Measurements from ENCODE around the gene GABRD.

The GABRD gene

DNA sequence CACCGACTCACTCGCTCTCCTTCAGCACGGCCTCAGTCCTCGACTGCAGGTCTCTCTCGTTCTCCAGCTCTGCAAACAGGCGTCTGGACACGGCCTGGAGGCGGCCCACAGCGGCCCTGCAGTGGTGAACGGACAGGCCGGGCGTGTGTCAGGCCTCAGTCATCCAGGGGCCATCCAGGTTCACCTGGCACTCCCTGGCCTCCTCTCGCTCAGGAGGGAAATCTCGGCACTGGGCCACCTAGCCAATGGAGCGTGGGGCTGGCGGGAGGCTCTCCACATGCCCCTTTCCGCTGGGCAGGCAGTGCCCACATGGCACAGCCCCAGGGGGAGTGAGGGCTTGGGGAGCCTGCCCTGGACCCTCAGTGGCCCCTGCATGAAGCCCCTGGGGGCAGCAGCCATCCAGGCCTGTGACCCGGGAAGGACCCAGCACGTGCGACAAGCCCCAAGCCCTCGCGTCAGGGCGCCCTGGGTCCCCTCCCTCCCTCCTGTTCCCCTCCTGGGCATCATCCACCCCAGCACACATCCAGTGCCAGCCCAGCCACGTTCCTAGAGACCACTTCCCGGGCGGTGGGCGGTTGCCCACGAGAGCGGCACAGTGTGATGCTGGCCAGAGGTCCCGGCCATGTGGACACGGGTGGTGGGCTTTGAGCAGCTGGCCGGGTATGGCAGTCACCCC lies 33.6 kb upstream of the GABRD start:
- DNase-seq (ENCODE audit: low spot score), result no peak

DNA sequence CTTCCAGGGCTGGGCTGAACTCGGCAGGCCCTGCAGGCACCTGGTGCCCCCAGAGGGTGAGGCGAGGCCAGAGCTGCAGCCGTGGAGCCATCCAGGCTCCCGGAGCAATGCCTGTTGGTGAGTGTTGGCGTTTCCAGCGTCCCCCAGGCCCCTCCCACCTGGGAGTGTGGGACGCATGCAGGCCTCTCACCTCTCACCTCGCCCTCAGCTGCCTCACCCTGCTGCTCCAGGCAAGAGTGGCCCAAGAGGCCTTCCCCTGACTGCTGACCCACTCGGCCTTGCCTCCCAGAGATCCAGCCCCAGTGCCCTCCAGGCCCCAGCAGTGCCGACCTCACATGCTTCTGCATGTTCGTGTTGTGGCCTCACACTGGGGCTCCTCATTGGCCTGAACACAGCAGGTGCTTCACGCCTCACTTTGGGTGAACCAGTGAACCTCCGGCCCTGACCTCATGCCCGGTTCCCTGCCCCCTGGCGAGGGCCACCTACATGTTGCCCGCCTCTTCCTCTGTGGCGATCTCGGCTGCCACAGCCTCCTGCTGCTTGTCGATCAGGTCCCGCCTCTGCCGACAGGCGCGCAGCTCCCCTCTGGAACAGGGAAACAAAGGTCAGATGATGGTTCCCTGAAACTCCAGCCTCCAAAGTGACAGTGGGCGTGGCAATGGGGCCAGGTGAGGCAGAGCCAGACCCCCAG lies 32.5 kb upstream of the GABRD start:
- DNase-seq (ENCODE audit: low spot score), result no peak

DNA sequence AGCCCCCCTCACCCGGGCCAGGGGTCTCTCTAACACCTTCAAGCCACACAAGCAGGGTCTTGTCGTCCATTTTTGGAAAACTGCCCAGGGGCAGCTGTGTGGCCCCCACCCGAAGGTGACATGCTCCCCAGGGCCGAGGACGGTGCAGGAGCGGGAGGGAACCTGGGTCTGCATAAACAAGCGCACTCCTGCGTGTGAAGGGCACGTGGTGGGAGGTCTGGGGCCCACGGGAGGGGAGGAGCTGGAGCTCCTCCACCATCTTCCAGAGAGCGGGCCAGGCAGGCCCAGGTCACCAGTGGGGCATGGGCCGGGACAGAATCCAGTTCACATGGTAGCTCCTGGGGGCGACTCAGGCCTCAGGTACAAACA lies 32.0 kb upstream of the GABRD start:
- no peak for DNase-seq (ENCODE audit: low spot score)

DNA sequence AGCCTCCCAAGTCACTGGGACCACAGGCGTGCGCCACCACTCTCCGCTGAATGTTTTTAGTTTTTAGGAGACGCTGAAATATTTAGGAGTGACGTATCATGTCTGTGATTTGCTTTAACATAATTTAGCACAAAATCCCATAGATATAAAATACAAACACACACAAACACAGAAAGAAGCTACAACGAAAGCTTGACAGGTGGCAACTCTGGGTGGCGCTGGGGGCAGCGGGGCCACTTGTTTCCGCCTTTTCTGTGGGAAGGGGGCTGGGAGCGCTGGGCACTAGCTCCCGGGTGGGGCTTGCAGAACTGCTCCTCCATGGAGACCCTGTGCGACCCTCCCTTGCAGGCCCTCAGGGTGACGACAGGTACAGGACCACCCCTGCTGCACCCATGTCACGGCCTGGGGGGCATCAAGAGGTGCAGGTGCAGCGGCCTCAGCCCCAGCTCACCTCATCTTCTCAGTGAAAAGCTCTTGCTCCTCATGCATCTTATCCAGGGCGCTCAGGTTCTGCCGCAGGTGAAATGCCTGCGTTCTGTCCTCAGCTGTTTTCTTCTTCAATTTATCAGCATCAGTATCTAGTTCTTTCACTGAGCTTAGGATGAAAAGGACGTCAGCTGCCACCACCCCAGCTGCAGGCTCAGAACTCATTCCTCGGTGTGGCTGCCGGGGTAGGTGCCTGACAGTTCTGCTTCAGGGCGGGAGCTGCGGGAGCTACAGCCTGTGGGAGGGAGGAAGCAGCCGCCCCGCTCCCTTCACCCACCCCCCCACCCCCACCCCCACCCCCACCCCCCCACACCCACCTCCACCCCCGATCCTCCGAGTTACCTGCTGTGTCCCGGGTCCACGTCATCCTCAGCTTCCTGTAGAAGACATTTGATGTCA lies 30.8 kb upstream of the GABRD start:
- DNase-seq (ENCODE audit: low spot score), result no peak

DNA sequence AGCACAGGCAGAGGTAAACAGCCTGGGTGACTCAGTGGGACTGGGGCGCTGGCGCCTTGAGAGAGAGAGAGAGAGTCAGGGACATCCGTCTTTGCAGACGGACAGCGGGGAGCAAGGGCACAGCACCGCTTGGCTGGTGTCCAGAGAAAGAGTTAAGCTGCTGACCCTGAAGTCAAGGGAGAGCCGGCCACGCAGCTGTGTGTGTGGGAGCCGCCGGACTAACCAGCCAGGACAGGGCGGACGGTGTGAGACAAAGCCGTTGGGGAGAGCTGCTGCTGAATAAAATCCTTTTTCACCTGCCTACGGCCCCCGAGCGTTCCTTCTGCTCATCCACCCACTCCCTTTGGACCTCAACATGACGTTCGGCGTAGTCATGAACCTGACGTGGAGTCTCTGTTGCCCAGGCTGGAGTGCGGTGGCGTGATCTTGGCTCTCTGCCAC lies 30.0 kb upstream of the GABRD start:
- no peak for DNase-seq (ENCODE audit: low spot score)

DNA sequence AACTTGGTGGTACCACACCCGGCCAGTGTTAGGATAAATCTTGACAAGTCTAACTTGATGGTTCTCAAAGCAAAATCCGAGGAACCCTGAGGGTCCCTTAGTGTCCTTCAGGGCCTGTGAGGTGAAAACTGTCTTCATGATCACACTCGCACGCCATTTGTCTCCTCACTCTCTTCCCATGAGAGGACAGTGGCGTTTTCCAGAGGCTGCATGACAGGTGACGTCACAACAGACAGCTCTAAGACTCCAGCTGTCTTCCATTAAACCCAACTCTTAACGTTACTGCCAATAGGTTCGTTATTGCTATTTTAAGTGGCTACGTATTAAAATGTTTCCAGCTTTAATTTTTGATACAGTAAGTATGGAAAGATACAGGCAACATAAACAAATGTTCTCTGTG lies 29.4 kb upstream of the GABRD start:
- no peak for DNase-seq (ENCODE audit: low spot score)

DNA sequence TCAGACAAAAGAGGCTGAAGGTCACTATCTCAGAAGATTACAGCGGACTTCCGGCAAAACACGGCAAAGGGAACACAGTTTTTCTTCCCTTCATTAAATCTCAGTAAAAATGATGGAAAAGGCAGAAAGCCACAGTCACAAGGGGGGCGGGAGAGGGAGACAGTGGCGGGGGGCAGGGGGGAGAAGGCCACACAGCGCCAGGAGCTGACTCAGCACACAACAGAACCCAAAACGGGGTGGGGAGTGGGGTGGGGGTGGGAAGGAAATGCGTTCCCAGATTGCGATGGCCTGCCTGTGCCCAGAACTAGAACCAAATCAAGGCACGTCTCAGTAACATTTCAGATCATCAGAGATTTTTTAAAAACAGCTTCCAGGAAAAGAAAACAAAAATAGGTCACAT lies 28.9 kb upstream of the GABRD start:
- DNase-seq (ENCODE audit: low spot score), result no peak

DNA sequence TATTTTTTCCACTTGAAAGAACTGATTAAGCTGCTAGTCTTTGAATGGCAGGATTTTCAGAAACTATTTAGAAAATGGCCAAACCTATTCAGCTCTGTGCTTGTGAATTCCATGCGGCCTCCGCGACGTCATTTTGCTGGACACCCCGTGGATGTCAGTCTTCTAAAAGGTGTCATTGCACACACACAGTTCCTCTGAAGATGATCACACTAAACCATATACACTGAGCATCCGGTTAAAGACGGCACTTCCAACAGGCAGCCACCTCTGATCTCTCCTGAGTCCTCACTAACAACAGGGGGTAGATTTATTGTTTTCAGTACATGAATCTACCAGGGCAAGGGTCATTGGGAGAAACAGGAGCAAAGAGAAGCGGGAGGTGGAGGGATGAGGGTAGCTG lies 24.6 kb upstream of the GABRD start:
- DNase-seq (ENCODE audit: low spot score), result no peak

DNA sequence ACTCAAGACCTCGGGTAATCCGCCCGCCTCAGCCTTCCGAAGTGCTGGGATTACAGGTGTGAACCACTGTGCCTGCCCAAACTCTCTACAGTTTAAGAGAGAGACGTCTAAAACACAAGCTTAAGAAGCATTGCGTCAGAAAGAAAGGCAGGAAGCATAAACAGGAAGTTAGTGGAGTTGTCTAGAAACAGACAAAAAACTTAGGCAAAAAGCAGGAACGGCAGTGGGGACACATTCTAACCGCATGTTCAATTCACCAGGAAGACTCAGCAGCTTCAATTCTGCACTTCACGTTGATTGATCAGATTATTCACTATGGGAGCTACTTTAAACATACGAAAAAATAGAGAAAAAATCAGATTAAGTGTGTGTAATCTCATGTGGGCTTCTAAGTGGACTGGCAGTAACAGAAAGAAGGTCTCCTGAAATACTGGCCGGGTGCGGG lies 22.9 kb upstream of the GABRD start:
- no peak for DNase-seq (ENCODE audit: low spot score)

DNA sequence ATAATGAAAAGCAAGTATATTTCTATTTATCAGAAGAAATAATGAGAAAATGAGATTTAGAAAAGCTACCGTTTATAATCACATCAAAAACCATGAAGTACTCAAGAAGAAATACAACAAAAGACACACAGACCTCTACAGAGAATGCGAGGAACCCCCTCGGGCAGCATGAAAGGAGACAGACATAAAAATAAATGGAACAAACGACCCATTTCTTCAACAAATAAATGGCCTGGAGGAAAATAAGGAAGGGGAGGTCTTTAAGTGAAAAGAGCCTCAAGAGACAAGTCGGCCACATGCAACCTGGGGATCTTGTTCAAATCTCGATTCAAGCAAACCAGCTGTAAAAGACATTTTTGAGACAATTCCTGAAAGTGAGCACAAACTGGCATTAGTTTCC lies 21.6 kb upstream of the GABRD start:
- no peak for DNase-seq (ENCODE audit: low spot score)

DNA sequence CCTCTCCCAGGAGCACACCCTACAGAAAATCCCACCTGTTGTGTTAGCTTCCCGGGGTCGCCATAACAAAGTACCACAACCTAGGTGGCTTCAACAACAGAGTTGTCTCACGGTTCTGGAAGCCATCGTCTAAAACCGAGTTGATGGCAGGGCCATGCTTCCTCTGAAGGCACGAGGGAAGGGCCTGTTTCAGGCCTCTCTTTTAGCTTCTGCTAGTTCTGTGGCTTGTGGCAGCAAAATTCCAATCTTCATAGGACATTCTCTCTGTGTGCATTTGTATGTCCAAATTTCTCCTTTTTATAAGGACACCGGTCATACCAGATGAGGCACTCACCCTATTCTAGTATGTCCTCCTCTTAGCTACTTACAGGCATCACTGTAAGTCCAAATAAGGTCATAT lies 18.7 kb upstream of the GABRD start:
- no peak for DNase-seq (ENCODE audit: low spot score)

DNA sequence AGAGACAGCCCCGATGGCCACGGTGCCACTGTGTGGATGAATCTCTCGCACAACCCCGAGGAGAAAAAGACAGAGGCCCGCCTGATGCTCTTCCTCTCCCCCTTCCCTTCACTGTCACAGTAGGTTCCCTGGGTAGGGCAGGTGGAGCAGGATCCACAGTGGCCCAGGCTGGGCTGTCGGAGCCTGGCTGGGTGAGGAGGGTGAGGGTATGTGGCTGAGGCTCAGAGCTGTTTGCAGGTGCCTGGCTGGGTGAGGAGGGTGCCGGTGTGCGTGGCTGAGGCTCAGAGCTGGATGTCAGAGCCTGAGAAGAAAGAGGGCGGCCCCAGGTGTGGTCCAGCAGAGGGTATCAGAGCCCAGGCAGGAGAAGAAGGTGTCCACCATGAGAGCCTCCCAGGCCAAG lies 18.3 kb upstream of the GABRD start:
- DNase-seq (ENCODE audit: low spot score), result no peak

DNA sequence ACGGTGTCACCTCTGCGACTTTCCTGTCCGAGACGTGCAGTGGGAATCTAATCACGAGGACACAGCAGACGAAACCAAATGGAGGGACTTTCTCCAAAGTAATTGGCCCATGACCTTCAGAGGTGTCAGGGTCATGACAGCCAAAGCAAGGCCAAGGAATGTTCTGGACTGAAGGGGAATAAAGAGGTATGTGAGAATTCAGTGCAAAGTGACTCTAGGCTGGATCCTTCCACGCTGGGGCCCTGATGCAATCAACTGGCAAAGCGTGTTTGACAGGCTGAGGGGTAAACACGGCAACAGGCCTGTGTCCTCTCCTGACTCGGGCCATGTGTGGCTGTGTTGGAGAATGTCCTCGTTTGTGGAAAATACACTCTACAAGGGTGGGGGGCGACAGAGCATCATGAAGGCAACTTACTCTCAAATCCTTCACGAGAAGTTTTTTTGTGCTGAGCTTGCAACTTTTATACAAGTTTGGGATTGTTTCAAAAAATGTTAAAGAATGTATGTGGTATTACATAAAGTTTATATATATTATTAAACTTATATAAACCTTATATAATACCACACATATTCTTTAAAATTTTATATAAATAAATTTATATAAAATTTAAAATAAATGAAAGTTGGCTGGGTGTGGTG lies 17.3 kb upstream of the GABRD start:
- DNase-seq (ENCODE audit: low spot score), result no peak

DNA sequence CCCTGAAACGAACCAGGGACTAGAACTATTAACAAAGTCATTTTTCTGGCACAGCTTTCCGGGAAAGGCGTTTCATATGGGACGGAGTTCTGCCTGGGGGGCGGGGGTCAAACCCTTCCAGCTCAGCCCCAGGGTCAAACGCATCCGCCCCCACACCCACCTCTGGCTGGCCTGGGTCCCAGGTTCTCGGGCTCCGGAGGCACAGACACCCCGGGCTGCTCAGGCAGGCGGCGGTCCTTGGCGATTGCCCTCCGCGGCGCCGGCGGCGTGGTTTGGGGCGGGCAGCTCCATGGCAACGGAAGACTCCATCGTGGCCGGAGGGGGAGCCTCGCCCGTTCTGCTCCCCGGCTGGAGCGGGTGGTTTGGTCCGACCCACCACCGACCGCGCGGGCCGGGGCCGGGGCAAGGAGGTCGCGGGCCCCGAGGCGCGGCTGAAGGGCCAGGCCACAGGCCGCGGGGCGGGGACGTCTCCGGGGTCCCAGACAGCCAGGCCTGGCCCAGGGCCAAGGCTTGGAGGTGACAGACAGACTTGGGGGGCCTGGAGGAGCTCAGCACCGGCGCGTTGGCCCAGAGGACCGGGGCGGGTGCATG lies 15.5 kb upstream of the GABRD start, which contains the start of gene CFAP74:
Gene CFAP74, minus strand, starts transcription at position 246 of the 591 bp plus-strand sequence. CDS start 12,830 bp downstream, outside the sequence.
- no peak for DNase-seq (ENCODE audit: low spot score)

DNA sequence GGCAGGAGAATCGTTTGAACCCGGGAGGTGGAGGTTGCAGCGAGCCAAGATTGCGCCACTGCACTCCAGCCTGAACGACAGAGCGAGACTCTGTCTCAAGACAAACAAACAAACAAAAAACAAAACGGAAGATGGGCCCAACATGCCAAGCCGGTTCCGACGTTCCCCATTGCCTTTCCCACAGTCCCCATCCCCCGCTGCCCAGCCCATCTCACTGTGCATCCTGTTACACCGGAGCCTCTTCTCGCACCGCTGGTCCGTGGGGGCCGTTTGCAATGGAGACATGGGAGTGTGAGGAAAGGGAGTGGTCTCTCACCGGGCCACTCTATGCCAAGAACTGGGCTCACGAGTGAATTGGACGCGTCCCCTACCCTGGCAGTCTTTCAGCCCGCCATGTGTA lies 14.3 kb upstream of the GABRD start:
- no peak for DNase-seq (ENCODE audit: low spot score)

DNA sequence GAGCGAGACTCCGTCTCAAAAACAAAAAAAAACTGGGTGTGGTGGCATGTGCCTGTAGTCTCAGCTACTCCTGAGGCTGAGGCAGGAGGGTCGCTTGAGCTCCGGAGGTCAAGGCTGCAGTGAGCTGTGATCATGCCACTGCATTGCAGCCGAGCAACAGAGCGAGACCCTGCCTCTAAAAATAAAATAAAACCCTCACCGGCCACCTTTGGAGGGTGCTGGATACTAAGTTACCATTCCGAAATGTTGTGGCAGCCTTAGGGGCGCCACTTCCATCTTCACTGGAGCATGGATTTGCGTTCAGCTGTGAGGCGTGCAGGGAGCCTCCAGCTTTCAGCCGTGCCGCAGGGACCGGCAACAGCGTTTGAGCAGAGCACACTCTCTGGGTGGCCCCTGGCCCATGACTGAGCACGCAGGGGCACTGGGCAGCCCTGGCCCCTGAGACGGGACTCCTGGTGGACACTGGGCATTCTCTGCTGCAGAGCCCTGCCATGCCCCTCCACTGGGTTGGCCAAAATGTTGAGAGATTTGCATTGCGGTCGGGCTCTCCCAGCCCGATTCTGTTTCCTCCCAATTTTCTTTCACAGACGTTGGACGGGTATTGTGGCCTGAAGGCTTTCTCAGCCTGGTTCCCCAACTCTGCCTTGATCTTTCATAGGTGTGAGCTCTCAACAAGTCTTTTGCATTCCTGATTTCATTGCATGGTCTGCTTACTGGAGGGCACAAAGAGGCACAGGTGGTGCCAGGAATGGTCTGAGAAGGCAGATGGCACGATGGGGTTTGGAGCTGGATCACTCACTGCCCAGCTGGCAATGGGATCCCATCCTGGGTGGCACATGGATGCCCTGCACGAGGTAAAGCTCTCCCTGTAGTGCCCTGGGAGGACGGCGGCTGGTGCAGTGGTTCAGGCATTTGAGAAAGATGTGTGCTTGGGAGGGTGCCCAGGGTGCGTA lies 9.8 kb upstream of the GABRD start:
- no peak for DNase-seq (ENCODE audit: low spot score)

DNA sequence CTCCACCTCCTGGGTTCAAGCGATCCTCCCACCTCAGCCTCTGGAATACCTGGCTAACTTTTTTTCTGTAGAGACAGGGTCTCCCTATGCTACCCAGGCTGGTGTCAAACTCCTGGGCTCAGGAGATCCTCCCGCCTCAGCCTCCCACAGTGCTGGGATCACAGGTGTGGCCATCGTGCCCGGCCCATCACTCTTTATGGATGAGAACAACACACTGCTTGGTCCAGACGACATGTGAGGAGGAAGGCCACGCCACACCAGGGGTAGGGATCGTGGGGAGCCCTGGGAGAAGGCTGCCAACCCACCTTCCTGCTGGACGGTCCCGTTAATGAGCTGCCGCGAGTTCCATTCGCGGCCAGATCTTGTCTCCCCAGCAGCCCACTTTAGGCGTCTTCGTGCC lies 5.0 kb upstream of the GABRD start:
- no peak for DNase-seq (ENCODE audit: low spot score)

DNA sequence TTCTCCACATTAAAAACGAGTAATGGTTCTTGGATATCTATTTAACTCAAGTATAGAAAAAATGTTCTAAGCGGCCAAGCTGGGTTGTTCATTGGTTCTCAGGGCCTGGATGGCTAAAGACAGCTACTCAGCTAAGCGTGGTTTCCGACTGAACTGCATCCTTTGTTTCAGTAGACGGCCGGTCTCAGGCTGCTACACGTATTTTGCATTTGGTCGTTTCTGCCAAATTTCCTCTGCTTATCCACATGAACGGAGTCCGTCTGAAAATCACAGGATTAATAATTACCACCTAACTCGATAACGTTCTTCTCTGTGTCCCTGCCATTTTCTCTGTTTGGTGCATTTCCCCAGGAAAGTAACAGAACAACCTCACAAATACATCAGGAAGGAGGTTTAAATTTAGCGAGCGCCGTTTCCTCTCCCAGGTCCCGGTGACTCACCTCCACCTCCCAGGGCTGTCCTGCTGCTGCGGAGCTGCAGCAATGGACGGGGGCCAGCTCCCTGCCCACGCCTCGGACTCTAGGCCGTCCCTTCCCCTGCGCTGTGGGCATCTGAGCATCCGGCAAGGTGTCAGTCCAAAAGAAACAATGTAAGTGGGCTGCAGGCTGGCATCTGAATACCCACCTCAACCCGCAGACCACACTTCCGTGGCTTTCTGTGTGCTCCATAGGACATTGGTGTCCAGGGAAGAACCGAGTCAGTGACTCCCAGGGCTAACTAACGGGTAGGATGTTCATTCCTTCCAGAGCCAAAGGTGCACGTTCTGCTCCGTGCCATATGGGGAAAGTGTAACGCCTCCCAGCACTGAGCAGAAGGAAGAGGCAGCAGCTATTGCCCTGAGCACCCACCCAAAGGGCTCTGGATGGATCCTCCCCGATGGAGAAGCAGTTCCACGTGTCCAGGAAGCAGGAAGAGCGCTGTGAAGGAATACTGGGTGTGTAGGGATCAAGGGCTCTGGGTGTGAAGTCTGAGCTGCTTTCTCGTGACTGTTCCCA lies 4.1 kb upstream of the GABRD start:
- DNase-seq (ENCODE audit: low spot score), result no peak

DNA sequence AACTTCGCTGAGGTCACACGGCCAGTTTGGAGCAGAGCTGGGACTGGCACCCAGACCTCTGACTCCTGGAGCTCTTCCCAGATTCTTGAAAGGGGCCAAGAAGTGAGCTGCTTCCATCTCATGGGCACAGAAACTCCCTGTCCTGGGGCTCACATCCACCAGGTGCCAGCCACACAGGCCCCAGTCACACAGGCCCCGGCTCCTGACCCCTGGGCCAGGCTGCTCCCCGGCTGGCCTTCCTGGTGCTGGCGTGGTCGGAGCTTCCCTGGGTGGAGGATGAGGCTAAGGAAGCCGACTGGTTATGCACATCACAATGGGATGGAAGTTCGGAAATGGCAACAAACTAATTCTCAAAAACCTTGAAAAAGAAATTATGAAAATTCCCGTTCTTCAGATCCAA lies 3.0 kb upstream of the GABRD start:
- no peak for DNase-seq (ENCODE audit: low spot score)
